Mesothelial cell of epicardium (in vitro differentiated cells): ENCODE measurements around the gene CX3CR1. TPM values are rescaled to one million over a fixed set of nuclear protein-coding genes. Genes with fewer than 3 reads are reported as not detected.

Source experiments
- DNase-seq, 2 experiments: peaks; one replicate each; pipeline ENCODE4 v3.0.0; 2021; ENCODE audit warnings: low spot score in 2 of 2; ENCODE audit not compliant: unreplicated experiment in 2 of 2
- H3K27ac Mint-ChIP-seq: 2 replicates; pipeline ENCODE4 v1.8.0; 2021; ENCODE audit warnings: mixed read lengths
- H3K27me3 Mint-ChIP-seq: 2 replicates; pipeline ENCODE4 v1.8.0; 2021; ENCODE audit warnings: low read depth, mixed read lengths
- H3K36me3 Mint-ChIP-seq: 2 replicates; pipeline ENCODE4 v1.8.0; 2021; ENCODE audit warnings: mixed read lengths
- H3K4me1 Mint-ChIP-seq: 2 replicates; pipeline ENCODE4 v1.8.0; 2021; ENCODE audit warnings: mixed read lengths
- H3K4me3 Mint-ChIP-seq: 2 replicates; pipeline ENCODE4 v1.8.0; 2021; ENCODE audit warnings: mild to moderate bottlenecking, moderate library complexity, mixed read lengths
- H3K9me3 Mint-ChIP-seq: 2 replicates; pipeline ENCODE4 v1.8.0; 2021; ENCODE audit warnings: mixed read lengths
- CTCF ChIP-seq: fragments of 200-600 bp; sonication (generic); IDR thresholded peaks from one replicate; pipeline ENCODE4 v1.5.0; 2021; ENCODE audit warnings: antibody characterized with exemption; ENCODE audit not compliant: unreplicated experiment
- total RNA-seq: library from RNA; stranded (reverse); gene quantifications from 3 replicates; pipeline ENCODE4 v1.2.1, GENCODE V29; 2021

The CX3CR1 gene, protein sequence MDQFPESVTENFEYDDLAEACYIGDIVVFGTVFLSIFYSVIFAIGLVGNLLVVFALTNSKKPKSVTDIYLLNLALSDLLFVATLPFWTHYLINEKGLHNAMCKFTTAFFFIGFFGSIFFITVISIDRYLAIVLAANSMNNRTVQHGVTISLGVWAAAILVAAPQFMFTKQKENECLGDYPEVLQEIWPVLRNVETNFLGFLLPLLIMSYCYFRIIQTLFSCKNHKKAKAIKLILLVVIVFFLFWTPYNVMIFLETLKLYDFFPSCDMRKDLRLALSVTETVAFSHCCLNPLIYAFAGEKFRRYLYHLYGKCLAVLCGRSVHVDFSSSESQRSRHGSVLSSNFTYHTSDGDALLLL
- total RNA-seq = 0.20 to 0.51 TPM (median 0.22 TPM) in 3 replicates

DNA sequence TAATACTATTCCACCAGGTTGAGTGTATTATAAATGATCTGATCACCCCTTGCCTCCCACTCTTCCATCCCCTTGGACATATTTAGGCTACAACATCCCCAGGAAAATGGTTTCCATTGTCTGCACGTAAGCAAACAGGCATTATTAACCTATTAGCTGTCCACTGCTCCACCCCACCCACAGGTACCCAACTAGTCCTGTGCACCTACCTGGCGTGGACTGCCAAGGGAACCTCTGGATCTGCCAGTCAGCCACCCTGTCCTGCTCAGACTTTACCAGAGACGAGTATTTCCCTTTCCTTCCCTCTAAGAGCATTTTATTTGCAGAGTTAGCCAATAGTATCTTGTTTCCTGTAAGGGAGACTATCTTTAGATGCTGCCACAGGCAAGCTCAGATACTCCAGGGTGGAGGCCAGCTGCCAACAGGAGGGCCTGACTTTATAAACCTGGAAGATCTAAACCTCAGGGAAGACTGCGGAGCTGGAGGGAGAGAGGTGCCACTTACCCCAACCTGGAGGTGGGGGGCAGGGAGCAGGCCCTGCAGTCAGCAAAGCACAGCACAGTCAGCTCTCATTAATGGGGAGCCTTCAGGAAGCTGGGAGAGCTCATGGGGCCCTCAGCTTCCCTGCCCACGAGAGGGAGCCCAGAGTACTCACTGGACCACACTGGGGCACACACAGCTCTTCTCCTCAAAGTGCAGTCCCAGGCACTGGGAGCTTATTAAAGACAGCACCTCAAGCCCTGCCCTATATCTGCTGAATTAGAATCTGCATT lies at the start of gene CX3CR1:
Gene CX3CR1 (minus strand): TSS at position 292 of the 773 bp plus-strand sequence. CDS start 13,527 bp downstream, outside the sequence.
- no peak for DNase-seq
- H3K9me3 Mint-ChIP-seq = no peaks in the 10 kb centered on the region
- no peak within 1 kb of the TSS for H3K27ac Mint-ChIP-seq
- TF ChIP-seq CTCF = no peak
- H3K4me1 Mint-ChIP-seq = peaks cover 13% of the 10 kb centered on the region
- H3K27me3 Mint-ChIP-seq = peaks cover 5% of the 10 kb centered on the region
- H3K4me3 Mint-ChIP-seq = no peak within 1 kb of the TSS
- H3K36me3 Mint-ChIP-seq = no peaks in the 10 kb centered on the region

GRCh38 chr3:39329493-39329892 lies 49.7 kb upstream of the CX3CR1 start, which contains the start of gene CCR8:
TSS of gene CCR8 (plus strand) at chr3:39329709. CDS start at chr3:39332332, 2,623 bp downstream.
- Mint-ChIP-seq H3K27me3 (peaks cover 3% of the 10 kb centered on the region), H3K4me1 (no peaks in the 10 kb centered on the region), H3K4me3 (no peak within 1 kb of the TSS)

DNA sequence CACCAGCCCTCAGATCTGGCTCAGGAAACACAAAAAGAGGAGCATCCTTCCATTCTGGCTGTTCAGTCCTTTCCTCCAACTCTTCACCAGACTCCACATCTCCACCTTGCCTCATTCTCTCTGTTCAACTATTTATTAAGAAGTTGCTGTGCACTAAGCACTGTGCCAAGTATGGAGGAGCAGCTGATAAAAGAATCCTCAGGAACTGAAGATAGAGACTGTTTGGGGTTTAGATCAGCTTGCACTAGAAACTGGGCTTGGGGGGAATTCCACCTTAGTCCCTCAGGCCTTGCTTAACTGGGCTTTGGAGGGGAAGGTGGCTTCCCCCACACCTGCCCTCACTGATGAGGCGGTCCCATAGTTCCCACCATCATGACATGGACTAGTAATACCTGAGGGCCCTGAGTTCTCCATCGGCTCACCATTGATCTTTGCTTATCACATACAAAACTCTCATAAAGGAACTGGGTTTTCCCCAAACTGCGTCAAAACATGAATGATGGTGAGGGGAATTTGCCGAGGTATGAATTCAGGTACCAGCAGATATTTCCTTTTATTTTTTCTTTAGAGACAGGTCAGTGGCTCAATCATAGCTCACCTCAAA lies 48.0 kb upstream of the CX3CR1 start:
- peaks cover 3% of the 10 kb centered on the region for H3K27me3 Mint-ChIP-seq
- no peaks in the 10 kb centered on the region for H3K36me3 Mint-ChIP-seq
- H3K9me3 Mint-ChIP-seq = no peaks in the 10 kb centered on the region
- no peak for DNase-seq
- no peaks in the 10 kb centered on the region for H3K4me1 Mint-ChIP-seq
- TF ChIP-seq CTCF = no peak
- no peak overlapping the region for H3K4me3 Mint-ChIP-seq
- no peak overlapping the region for H3K27ac Mint-ChIP-seq

More at GRCh38 chr3:39329493-39329892, 49.7 kb upstream of the CX3CR1 start, which contains the start of gene CCR8:
- Mint-ChIP-seq H3K27ac (no peak within 1 kb of the TSS), H3K36me3 (no peaks in the 10 kb centered on the region), H3K9me3 (no peaks in the 10 kb centered on the region)
- no peak for TF ChIP-seq CTCF
- no peak for DNase-seq

GRCh38 chr3:39327053-39327745 lies 47.4 kb upstream of the CX3CR1 start:
- Mint-ChIP-seq H3K4me1 (no peaks in the 10 kb centered on the region), H3K4me3 (no peak overlapping the region), H3K27me3 (peaks cover 3% of the 10 kb centered on the region), H3K9me3 (no peaks in the 10 kb centered on the region), H3K36me3 (no peaks in the 10 kb centered on the region), H3K27ac (no peak overlapping the region)
- no peak for TF ChIP-seq CTCF
- no peak for DNase-seq

DNA sequence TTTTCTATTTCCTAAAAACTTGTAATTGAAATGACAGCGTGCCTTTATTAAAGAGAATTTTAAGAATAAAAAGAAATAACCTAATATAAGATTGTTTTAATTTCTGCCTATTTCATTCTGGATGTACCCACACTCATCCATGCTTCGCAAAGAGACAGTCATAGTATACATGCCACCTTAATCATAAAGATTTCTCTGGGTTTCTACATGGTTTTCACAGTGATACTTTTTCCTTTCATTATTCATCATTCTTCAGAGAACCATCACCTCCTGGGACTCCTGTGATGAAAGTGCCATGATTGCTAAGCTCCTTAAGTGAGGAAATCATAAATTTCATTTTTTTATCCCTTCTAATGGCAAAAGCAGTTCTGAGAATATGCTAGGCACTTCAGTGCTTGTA lies 45.4 kb upstream of the CX3CR1 start:
- no peak for TF ChIP-seq CTCF
- no peak overlapping the region for H3K4me3 Mint-ChIP-seq
- H3K4me1 Mint-ChIP-seq = no peaks in the 10 kb centered on the region
- no peak overlapping the region for H3K27ac Mint-ChIP-seq
- H3K27me3 Mint-ChIP-seq = peaks cover 2% of the 10 kb centered on the region
- H3K36me3 Mint-ChIP-seq = no peaks in the 10 kb centered on the region
- H3K9me3 Mint-ChIP-seq = peaks cover 1% of the 10 kb centered on the region
- no peak for DNase-seq
